GM18499 (cell line): ENCODE results near the gene BOC.

Source experiments
- ATAC-seq: cut with Tn5 transposase; IDR thresholded peaks from one replicate; pipeline ENCODE4 v1.9.1; 2021; ENCODE audit warnings: moderate number of reproducible peaks; ENCODE audit not compliant: insufficient read depth, unreplicated experiment

Gene BOC

GRCh38 chr3:113186566-113186965 lies 24.8 kb upstream of the BOC start:
- no peak for ATAC-seq

GRCh38 chr3:113193288-113193687 lies 18.1 kb upstream of the BOC start:
- ATAC-seq, result no peak

GRCh38 chr3:113193719-113194118 lies 17.6 kb upstream of the BOC start:
- ATAC-seq, result no peak

- no peak for ATAC-seq
These were observed 16.4 kb upstream of the BOC start for GRCh38 chr3:113194823-113195401.

GRCh38 chr3:113200351-113200750 lies 11.0 kb upstream of the BOC start:
- no peak for ATAC-seq

GRCh38 chr3:113200946-113201345 lies 10.4 kb upstream of the BOC start:
- ATAC-seq, result no peak

- no peak for ATAC-seq
These were observed 7.0 kb upstream of the BOC start for GRCh38 chr3:113204371-113204770.

GRCh38 chr3:113205481-113205880 lies 5.9 kb upstream of the BOC start:
- no peak for ATAC-seq

- ATAC-seq, result no peak
These were observed 590 bp upstream of the BOC start for GRCh38 chr3:113210604-113211329.

- ATAC-seq, result no peak
These were observed 940 bp downstream of the BOC start for GRCh38 chr3:113212150-113212843.

GRCh38 chr3:113212844-113213375 lies 1.6 kb downstream of the BOC start:
- ATAC-seq, result no peak

GRCh38 chr3:113213896-113214587 lies 2.7 kb downstream of the BOC start:
- ATAC-seq, result no peak

GRCh38 chr3:113214917-113215595 lies 3.7 kb downstream of the BOC start:
- no peak for ATAC-seq

GRCh38 chr3:113216393-113216792 lies 5.0 kb downstream of the BOC start:
- no peak for ATAC-seq

GRCh38 chr3:113218011-113218680 lies 6.8 kb downstream of the BOC start:
- ATAC-seq, result no peak

GRCh38 chr3:113218681-113219045 lies 7.3 kb downstream of the BOC start:
- no peak for ATAC-seq

GRCh38 chr3:113219605-113220300 lies 8.4 kb downstream of the BOC start:
- ATAC-seq, result no peak

- ATAC-seq, result no peak
These were observed 9.4 kb downstream of the BOC start for GRCh38 chr3:113220721-113221120.

- no peak for ATAC-seq
These were observed 10.4 kb downstream of the BOC start for GRCh38 chr3:113221721-113222257.
